C4-2B (cell line): Measurements from ENCODE around the gene PLD3.

ENCODE experiments used
- CTCF ChIP-seq: fragments of 450-650 bp; conservative IDR thresholded peaks from 2 replicates; pipeline ENCODE4 v1.5.1; 2017; ENCODE audit warnings: mild to moderate bottlenecking
- ZFX ChIP-seq: fragments of 450-650 bp; IDR thresholded peaks from 2 replicates; pipeline ENCODE4 v1.6.1; 2017

GRCh38 chr19:40315812-40316470 is 32.6 kb upstream of the PLD3 start:
- TF ChIP-seq CTCF (no peak), ZFX (no peak)
